ENCODE measurements around the gene SEMA5B.

Gene SEMA5B

GRCh38 chr3:123060054-123060453 is 32.5 kb upstream of the SEMA5B start:
- no peak overlapping the region for H3K9ac ChIP-seq
- H4K20me1 ChIP-seq: no peaks in the 10 kb centered on the region
- H3K4me2 ChIP-seq: no peak overlapping the region
- no peak for TF ChIP-seq Cebpa-rat (IDR thresholded peaks at IDR 0.05)
- peaks cover 3% of the 10 kb centered on the region; the same call in 1 of the 2 replicates for H3K27me3 ChIP-seq
- H3K4me3 ChIP-seq: no peak overlapping the region
- H3K9me3 ChIP-seq: no peaks in the 10 kb centered on the region
- no peaks in the 10 kb centered on the region for H3K36me3 ChIP-seq
- H3K27ac ChIP-seq: no peak overlapping the region
- H3K4me1 ChIP-seq: no peaks in the 10 kb centered on the region

GRCh38 chr3:123058505-123058904 is 30.9 kb upstream of the SEMA5B start:
- Histone ChIP-seq H3K9ac (no peak overlapping the region), H3K4me3 (no peak overlapping the region), H3K36me3 (no peaks in the 10 kb centered on the region), H3K27ac (no peak overlapping the region), H4K20me1 (no peaks in the 10 kb centered on the region), H3K27me3 (no peaks in the 10 kb centered on the region), H3K9me3 (no peaks in the 10 kb centered on the region), H3K4me2 (no peak overlapping the region), H3K4me1 (no peaks in the 10 kb centered on the region)
- TF ChIP-seq Cebpa-rat (IDR thresholded peaks at IDR 0.05): no peak

- Histone ChIP-seq H3K4me2 (no peak overlapping the region), H3K27me3 (no peaks in the 10 kb centered on the region), H3K4me3 (no peak overlapping the region), H3K4me1 (peaks cover 5% of the 10 kb centered on the region), H3K27ac (no peak overlapping the region), H3K9ac (no peak overlapping the region), H3K9me3 (no peaks in the 10 kb centered on the region), H3K36me3 (no peaks in the 10 kb centered on the region), H4K20me1 (no peaks in the 10 kb centered on the region)
- no peak for TF ChIP-seq Cebpa-rat (IDR thresholded peaks at IDR 0.05)
These were observed 27.8 kb upstream of the SEMA5B start for GRCh38 chr3:123055352-123055751.

- H3K9me3 ChIP-seq: no peaks in the 10 kb centered on the region
- no peaks in the 10 kb centered on the region for H3K27me3 ChIP-seq
- no peak for TF ChIP-seq Cebpa-rat (IDR thresholded peaks at IDR 0.05)
- no peaks in the 10 kb centered on the region for H4K20me1 ChIP-seq
- H3K27ac ChIP-seq: no peak overlapping the region
- no peaks in the 10 kb centered on the region for H3K36me3 ChIP-seq
- no peak overlapping the region for H3K4me3 ChIP-seq
- H3K4me1 ChIP-seq: peaks cover 5% of the 10 kb centered on the region
- H3K9ac ChIP-seq: no peak overlapping the region
- no peak overlapping the region for H3K4me2 ChIP-seq
These were observed 27.4 kb upstream of the SEMA5B start for GRCh38 chr3:123054931-123055330.

GRCh38 chr3:123054109-123054778 is 26.7 kb upstream of the SEMA5B start:
- no peak overlapping the region for H3K9ac ChIP-seq
- no peaks in the 10 kb centered on the region for H3K27me3 ChIP-seq
- H3K36me3 ChIP-seq: no peaks in the 10 kb centered on the region
- TF ChIP-seq Cebpa-rat (IDR thresholded peaks at IDR 0.05): no peak
- H3K4me2 ChIP-seq: no peak overlapping the region
- H3K4me3 ChIP-seq: no peak overlapping the region
- H4K20me1 ChIP-seq: no peaks in the 10 kb centered on the region
- H3K27ac ChIP-seq: no peak overlapping the region
- H3K9me3 ChIP-seq: no peaks in the 10 kb centered on the region
- peaks cover 7% of the 10 kb centered on the region for H3K4me1 ChIP-seq

- no peaks in the 10 kb centered on the region for H3K36me3 ChIP-seq
- no peak for TF ChIP-seq Cebpa-rat (IDR thresholded peaks at IDR 0.05)
- no peaks in the 10 kb centered on the region for H3K9me3 ChIP-seq
- H3K9ac ChIP-seq: no peak overlapping the region
- no peak overlapping the region for H3K4me2 ChIP-seq
- no peak overlapping the region for H3K27ac ChIP-seq
- no peaks in the 10 kb centered on the region for H3K27me3 ChIP-seq
- H3K4me3 ChIP-seq: no peak overlapping the region
- peaks cover 19% of the 10 kb centered on the region for H3K4me1 ChIP-seq
- H4K20me1 ChIP-seq: no peaks in the 10 kb centered on the region
These were observed 25.5 kb upstream of the SEMA5B start for GRCh38 chr3:123053107-123053506.

GRCh38 chr3:123050666-123051065 is 23.1 kb upstream of the SEMA5B start:
- no peaks in the 10 kb centered on the region for H3K27me3 ChIP-seq
- no peaks in the 10 kb centered on the region for H4K20me1 ChIP-seq
- H3K4me1 ChIP-seq: peaks cover 21% of the 10 kb centered on the region
- H3K9me3 ChIP-seq: no peaks in the 10 kb centered on the region
- H3K4me2 ChIP-seq: no peak overlapping the region
- H3K9ac ChIP-seq: no peak overlapping the region
- no peaks in the 10 kb centered on the region for H3K36me3 ChIP-seq
- no peak overlapping the region for H3K27ac ChIP-seq
- H3K4me3 ChIP-seq: no peak overlapping the region
- TF ChIP-seq Cebpa-rat (IDR thresholded peaks at IDR 0.05): no peak

- no peak overlapping the region for H3K9ac ChIP-seq
- H3K4me2 ChIP-seq: peak overlapping the region; percentile 74
- no peaks in the 10 kb centered on the region for H4K20me1 ChIP-seq
- no peak overlapping the region for H3K27ac ChIP-seq
- H3K27me3 ChIP-seq: no peaks in the 10 kb centered on the region
- no peak for TF ChIP-seq Cebpa-rat (IDR thresholded peaks at IDR 0.05)
- H3K36me3 ChIP-seq: no peaks in the 10 kb centered on the region
- peaks cover 21% of the 10 kb centered on the region for H3K4me1 ChIP-seq
- H3K4me3 ChIP-seq: no peak overlapping the region
- no peaks in the 10 kb centered on the region for H3K9me3 ChIP-seq
These were observed 21.1 kb upstream of the SEMA5B start for GRCh38 chr3:123048480-123049237.

GRCh38 chr3:123047062-123047319 is 19.4 kb upstream of the SEMA5B start:
- Histone ChIP-seq H3K4me3 (no peak overlapping the region), H3K4me1 (peaks cover 21% of the 10 kb centered on the region)
- TF ChIP-seq Cebpa-rat (IDR thresholded peaks at IDR 0.05): no peak

GRCh38 chr3:123046262-123047061 is 18.9 kb upstream of the SEMA5B start:
- Histone ChIP-seq H3K9ac (no peak overlapping the region), H3K4me2 (no peak overlapping the region), H3K36me3 (no peaks in the 10 kb centered on the region), H3K9me3 (no peaks in the 10 kb centered on the region), H3K4me3 (no peak overlapping the region), H3K27me3 (no peaks in the 10 kb centered on the region), H4K20me1 (no peaks in the 10 kb centered on the region), H3K4me1 (peaks cover 20% of the 10 kb centered on the region), H3K27ac (no peak overlapping the region)
- no peak for TF ChIP-seq Cebpa-rat (IDR thresholded peaks at IDR 0.05)

More at GRCh38 chr3:123047062-123047319, 19.4 kb upstream of the SEMA5B start:
- no peaks in the 10 kb centered on the region for H3K9me3 ChIP-seq
- no peak overlapping the region for H3K4me2 ChIP-seq
- H3K36me3 ChIP-seq: no peaks in the 10 kb centered on the region
- H3K27ac ChIP-seq: no peak overlapping the region
- H4K20me1 ChIP-seq: no peaks in the 10 kb centered on the region
- no peak overlapping the region for H3K9ac ChIP-seq
- no peaks in the 10 kb centered on the region for H3K27me3 ChIP-seq

All from BLaER1 (cell line).